NCI-H82 (cell line): ENCODE measurements around the gene BBS7.

ENCODE experiments used
- DNase-seq: peaks from one replicate; lab custom pipeline; 2025; lab: John Stamatoyannopoulos, UW

The BBS7 gene, protein sequence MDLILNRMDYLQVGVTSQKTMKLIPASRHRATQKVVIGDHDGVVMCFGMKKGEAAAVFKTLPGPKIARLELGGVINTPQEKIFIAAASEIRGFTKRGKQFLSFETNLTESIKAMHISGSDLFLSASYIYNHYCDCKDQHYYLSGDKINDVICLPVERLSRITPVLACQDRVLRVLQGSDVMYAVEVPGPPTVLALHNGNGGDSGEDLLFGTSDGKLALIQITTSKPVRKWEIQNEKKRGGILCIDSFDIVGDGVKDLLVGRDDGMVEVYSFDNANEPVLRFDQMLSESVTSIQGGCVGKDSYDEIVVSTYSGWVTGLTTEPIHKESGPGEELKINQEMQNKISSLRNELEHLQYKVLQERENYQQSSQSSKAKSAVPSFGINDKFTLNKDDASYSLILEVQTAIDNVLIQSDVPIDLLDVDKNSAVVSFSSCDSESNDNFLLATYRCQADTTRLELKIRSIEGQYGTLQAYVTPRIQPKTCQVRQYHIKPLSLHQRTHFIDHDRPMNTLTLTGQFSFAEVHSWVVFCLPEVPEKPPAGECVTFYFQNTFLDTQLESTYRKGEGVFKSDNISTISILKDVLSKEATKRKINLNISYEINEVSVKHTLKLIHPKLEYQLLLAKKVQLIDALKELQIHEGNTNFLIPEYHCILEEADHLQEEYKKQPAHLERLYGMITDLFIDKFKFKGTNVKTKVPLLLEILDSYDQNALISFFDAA

DNA sequence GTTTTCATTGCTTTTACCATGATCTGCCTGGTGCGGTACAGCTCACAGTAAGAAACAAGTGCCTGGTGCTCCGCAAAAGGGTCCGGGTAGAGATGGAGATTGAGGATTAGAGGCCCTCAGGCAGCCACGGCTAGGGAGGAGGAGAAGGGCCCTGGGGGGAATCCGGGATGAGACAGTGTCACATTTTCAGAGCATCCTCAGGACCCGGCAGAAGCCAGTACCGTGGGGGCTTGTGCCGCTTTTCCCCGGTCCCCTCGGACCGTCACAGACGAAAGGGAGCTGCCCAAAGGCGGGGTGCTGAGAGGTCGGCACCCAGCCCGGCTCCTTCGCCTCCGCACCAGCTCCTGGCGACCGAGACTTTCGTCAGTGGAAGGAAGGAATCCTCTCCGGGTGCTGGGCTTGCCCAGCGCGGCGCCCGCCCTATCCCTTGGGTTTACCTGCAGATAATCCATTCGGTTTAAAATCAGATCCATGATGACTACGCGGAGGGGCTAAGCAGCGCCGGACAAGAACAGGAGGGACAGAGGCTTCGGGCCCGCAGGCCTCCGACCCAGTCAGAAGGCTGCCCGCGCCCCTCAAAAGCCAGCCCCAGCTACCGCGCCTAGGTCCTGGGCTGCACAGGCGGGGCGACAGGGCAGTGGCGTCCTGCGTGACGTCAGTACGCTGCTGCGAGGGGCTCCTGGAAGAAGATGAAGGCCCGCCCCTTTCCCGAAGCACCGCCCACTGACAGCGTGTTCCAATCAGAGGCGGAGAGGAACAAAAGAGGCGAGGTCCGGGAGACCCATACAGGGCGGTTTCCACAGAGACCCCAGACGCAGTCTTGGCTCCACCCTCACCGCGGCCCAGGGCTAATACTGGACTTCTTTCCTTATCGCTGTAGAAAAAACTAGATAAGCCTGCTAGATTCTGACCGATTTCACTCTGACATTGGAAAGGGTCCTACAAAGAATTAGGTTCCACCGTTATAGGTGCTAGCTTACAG lies at the start of gene BBS7:
BBS7 (minus strand) TSS at position 634 of the 982 bp plus-strand sequence; CDS start at position 473, 161 bp downstream.
- DNase-seq: peak; percentile 98

DNA sequence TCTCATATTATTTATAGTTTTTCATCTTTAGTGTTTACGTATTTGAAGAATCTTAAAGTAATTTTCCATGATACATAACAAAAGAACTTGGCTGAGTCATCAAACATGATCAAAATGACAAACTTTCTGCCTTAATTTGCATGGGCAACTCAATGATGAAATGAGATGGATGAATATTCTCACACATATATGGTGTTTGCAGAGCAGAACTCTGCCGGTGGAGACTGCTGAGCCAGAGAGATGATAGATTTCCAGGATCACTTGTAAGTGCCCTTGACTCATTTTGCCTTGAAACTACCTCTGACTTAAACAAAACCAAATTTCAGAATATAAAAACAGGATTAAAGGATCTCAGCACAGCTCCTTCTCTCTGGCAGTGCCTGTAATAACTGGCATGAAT lies 43.4 kb upstream of the BBS7 start:
- no peak for DNase-seq

DNA sequence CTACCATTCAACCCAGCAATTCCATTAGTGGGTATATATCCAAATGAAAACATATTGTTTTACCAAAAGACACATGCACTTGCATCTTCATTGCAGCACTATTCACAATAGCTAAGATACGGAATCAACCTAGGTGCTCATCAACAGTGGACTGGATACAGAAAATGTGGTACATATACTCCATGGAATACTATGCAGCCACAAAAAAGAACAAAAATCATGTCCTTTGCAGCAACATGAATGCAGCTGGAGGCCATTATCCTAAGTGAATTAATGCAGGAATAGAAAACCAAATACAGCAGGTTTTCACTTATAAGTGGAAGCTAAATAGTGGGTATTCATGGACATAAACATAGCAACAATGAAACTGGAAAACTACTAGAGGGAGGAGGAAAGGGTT lies 38.1 kb upstream of the BBS7 start:
- no peak for DNase-seq

DNA sequence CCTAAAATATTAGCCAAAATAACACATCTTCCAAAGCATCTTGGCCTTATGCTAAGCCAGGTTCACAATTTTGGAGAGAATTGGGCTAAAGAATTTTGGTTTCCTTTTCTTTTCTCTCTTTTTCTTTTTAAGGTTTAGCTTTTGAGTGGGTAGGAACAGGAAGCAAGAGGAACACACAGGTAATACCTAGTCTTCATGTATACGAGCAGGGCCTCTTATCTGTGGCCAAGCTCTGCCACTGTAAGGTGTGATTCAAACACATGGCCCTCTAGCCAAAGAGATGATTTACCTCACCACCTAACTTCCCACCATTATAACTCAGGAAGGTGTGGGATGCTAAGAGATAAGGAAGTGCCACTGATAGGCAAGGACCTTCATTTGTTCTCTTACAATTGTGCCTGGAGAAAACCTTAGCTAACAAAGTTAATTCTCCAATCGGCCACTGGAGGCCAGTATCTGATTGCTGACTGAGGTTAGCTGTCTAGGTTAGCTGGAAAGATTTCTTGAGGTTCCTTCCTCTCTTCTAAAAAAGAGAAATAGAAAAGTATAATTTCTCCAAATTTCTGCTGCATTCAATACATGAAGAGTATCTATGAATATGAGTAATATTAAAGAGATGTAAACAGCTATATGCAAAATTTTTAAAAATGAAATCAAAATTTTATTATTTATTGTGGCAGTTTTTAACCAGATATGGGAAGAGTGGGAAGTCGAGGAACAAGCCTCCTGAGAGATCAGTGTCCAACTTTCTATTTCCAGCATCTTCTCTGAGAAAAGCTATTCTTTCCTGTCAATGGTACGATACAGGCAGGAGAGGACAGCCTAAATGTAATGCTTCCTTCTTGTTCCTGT lies 30.1 kb upstream of the BBS7 start:
- DNase-seq: peak; percentile 70

DNA sequence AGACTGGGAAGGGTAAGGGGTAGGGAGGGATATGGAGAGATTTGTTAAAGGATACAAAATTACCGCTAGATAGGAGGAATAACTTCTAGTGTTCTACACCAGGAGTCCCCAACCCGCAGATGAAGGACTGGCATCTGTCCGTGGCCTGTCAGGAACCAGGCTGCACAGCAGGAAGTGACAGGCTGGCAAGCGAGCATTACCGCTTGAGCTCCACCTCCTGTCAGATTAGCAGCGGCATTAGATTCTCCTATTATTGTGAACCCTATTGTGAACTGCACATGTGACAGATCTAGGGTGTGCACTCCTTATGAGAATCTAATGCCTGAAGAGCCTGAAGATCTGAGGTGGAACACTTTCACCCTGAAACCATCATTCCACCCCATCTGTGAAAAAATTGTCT lies 27.9 kb upstream of the BBS7 start:
- peak; percentile 68 for DNase-seq

DNA sequence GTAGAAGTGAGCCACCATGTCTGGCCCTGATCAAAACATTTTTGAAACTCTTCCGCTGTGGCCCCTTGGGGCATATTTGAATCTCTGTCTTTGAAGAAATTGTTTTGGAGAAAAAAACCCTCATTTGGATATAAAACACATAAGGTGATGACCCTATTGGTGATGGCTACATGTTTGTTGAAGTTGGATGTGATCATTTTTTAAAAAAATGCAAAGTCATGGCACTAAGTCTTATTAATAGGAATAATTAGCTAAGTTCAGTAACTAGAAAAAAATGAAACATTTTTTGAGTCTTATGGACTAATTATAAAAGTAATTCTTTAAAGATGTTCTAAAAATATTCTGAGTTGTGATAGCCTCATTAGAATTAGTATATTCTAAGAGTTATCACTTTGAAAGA lies 17.9 kb upstream of the BBS7 start:
- DNase-seq: no peak

DNA sequence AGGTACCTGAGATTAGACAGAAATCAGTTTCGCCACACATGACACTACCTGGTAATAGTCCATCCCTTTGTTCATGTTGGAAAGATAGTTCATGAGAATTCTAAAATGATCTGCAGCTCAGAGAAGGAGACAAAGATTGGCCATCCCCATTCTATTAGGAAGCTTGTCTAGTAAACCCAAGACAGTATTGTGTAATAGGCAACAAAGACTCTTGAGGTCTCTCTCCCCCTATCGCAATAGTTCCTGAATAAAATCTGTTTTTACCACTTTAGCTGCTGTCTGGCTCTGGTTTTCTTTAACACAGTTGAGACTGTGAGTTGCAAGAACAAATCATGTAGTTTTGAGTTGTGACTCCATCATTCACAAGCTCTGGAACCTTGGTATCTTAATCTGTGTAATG lies 14.8 kb upstream of the BBS7 start:
- DNase-seq: no peak

DNA sequence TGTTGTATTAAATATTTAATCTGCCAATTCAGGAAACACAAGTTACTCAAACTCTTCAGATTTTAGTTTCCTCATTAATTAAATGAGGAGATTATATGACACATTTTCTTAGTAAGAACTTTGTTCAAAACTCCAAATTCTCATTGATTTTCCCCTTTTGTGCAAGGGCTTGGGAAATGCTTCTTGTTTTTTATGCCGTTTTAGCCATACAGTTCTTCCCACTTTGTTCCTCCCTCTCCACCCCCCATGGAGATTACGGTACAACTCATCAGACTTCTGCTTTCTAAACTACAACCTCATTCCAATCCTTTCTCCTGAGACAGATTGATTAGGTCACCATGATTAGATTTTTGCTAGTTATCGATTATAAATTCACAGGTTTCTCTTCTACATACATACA lies 10.9 kb upstream of the BBS7 start:
- no peak for DNase-seq

DNA sequence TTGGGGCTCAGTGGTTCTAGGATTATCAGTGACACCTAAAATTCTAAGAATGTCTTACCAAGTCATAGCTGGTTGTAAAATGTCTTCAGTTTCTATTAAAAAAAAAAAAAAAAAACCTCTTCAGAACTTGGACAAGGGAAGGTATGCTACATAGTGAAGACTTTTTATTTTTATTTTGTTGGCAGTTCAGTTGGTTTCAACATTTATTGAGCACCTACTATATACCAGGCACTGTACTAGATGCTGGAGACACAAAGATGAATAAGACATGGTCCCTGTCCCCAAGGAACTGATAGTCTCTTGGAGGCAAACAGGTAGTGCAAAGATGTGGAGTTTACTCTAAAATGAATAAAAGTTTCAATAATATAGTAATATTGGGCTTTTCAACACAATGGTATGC lies 8.9 kb upstream of the BBS7 start:
- DNase-seq: no peak

DNA sequence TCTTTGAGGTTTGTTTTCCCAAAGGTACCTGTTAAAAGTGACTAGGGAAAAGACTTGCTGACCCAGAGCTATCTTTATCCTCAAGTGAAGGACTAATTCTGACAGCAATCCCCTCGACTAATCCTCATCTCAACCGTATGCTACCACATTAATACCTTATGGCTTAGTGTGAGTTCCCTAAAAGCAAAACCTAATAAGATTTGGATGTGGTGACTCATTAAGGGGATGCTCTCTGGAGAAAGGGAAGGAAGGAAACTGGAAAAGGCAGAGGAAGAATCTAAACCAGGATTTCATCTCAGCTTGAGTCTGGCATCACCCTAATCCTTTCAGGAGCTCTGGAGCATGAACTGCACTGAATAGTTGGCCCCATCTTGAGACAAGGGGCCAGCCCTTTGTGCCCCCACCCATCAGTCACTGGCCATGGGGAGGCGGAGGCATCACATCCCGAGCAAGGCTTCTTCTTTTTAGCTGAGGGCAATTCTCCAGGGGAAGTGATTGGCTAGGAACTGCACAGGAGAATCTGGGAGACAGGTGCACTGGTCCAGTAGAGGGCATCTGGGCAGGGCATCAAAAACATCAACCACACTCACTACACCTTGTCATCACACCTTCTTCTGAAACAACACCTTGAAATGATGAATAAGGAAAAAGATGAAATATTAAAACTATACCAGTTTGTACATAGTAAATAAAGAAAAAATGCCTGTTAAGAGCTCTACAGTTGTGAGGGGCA lies 6.9 kb upstream of the BBS7 start:
- peak; percentile 97 for DNase-seq

DNA sequence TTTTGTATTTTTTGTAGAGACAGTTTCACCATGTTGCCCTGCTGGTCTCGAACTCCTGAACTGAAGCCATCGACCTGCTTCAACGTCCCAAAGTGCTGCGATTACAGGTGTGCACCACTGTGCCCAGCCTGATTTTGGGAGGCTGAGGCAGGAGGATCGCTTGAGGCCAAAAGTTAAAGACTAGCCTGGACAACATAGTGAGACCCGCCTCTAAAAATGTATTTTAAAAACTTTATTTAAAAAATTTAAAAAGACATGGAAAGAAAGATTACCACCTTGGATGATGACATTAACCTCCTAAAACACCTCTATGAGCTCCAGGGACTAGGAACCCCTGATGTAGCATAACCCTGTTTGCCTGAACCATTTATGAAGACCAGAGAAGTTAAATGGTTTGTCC lies 5.8 kb upstream of the BBS7 start:
- no peak for DNase-seq

DNA sequence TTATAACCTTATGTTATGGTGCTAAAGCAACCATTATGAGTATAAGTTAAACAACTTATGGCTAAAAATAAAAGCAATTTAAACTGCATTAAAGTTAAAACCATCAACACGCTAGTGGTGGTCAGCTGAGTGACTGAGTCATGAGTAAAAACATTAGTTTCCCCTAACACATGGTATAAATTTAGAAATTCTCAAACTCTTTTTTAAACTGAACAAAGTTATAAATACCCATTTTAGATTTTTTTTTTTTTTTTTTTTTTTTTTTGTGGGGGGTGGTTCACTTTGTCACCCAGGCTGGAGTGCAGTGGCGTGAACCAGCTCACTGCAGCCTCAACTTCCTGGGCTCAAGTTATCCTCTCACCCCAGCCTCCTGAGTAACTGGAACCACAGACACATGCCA lies 5.4 kb upstream of the BBS7 start:
- DNase-seq: no peak

DNA sequence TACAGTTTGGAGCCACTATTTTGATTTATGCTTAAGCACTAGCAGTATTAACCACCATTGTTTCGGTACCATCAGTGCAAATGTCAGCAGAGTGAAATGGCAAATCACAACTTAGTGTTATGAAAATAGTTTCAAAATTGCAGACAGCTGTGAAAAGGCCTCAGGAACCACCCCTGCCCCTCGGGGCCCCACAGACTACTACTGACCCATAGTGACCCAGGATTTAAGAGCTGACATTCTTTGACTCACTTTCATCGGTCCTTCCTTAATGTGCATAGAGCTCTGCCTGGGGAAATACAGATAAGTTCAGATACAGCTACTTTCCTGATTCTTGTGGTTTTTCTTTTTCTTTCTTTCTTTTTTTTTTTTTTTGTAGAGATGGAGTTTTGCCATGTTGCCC lies 3.3 kb upstream of the BBS7 start:
- no peak for DNase-seq

DNA sequence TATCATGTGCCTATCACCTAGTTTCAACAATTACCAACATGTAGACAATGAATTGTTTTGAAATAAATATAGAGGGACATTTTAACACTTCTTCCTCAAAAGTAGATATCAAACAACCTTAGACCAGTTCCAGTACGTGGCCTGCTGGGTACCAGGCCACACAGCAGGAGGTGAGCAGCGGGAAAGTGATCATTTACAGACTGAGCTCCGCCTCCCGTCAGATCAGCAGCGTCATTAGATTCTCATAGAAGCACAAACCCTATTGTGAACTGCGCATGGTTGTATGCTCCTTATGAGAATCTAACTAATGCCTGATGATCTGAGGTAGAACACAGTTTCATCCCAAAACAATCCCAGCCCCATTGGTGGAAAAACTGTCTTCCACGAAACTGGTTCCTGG lies 6.5 kb downstream of the BBS7 start:
- peak; percentile 9 for DNase-seq

DNA sequence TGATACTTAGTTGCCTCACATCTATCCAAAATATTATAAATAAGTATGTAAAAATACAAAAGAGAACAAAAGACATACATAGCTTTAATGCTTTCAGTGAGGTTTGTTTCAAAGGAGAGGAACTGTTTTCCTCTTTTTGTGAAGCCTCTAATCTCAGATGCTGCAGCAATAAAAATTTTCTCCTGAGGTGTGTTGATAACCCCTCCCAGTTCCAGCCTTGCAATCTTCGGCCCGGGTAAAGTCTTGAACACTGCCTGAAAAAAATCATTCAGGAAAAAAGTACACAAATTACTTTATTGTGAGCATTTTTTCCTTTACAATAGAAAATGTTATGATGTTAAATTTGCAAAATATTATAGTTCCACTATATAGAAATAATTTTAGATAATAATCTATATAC lies 8.8 kb downstream of the BBS7 start:
- no peak for DNase-seq

DNA sequence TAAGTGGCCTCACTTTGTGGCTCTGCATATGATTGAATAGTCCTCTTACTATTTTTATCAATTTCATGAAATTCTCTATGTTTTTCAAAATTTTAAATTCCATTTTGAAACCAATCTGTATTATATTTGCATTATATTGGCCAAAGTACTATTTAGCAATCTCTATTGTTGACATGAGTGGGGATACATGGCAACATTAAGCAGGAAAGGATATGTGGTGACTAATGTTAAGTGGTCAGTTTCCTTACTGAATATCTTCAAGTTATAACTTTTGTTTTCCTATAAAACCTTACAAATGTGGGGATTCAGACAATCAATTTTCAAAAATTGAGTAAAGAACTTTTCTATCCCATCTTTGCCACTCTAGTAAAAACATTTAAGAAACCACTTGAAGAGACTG lies 10.2 kb downstream of the BBS7 start:
- DNase-seq: no peak

DNA sequence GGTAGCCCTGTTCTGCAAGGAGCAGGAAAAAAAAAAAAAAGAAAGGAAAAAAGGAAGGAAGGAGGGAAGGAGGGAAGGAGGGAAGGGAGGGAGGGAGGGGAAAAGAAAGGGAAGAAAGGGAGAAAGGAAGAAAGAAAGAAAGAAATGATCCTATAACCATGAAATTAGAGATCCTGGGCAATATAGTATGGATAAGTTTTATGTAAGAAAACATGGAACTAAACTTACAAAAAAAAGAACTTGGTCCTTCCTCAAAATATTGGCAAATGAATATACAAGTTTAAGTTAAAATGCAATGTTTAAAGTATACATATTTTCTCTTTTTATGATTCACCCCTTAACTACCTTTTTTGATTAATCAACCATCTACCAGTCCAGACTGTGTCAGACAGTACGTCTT lies 18.9 kb downstream of the BBS7 start:
- DNase-seq: no peak

DNA sequence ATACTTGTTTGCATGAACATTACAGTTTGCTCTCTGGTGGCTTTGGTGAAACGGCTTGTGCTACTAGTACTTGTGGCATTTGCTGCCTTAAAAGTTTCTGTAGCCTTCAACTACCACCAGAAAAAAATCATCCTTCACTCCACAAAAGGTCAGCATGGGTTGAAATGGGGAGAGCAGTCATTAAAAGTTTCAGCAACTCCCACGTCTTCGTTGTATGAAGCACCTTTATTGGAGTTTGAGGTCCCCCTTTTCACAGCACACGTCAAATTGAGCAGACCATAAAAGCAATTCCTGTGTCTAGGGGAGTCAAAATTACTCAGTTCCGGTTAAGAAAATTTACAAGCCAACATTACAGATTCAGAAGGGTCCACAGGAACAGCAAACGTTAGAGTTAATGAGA lies 23.6 kb downstream of the BBS7 start:
- DNase-seq: no peak

DNA sequence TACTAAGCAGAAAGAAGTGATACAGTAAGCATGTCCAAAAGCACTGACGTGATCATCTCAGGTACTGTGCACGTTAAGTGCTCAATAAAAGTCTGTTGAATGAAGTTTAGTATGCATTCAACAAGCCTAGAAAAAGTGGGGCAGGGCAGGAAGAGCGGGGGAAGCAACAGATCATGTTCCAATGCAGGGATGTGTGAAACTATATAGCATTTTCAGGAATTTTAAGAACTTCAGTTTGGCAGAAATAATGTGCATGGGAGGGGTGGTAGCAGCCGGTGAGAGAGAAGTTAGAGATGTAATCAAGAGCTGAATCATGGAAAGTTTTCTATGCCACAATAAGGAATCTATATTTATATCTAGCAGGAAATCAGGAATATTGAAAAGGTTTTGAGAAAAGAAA lies 27.4 kb downstream of the BBS7 start:
- no peak for DNase-seq

DNA sequence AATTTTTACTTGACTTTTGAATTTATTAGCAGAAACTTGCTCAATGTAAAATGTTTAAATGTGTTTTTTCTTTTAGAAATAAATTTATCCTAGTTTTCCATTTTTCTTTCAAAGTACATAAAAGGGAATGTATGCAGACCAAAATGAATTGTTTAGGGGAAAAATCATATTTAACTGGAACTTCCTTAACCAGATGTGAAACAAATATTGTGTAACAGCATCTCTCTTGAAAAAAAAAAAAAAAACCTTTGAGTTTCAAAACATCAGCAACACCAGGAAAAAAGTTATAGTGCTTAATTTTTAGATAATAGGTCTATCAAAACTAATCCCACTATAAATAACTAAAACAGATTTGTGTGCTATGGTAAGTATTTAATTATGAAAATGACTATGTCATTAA lies 32.1 kb downstream of the BBS7 start:
- no peak for DNase-seq

DNA sequence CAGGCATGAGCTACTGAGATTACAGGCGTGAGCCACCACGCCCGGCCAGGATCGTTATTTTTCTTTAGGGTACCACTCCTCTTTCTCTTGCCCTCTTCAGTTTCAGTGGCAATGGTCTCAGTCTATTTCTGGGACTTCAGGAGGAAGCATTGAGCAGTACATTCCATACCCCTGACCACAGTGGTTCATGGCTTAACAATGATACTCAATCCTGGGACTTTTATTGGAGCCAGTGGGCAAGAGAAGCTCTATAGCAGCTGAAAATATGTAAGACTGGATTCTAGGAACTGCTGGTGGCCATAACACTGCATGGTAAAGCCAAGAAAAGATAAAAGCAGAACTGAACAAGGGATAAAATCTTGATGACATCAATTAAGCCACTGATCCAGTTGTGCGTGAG lies 40.8 kb downstream of the BBS7 start:
- no peak for DNase-seq
